Activated naive CD4-positive, alpha-beta T cell treated with Interleukin-2 at 50 U/mL for 16 hours (primary cell): ENCODE measurements around the gene CDC37.

ENCODE experiments used
- DNase-seq: peaks from one replicate; pipeline ENCODE4 v3.0.0-alpha.2; 2020

The CDC37 gene

DNA sequence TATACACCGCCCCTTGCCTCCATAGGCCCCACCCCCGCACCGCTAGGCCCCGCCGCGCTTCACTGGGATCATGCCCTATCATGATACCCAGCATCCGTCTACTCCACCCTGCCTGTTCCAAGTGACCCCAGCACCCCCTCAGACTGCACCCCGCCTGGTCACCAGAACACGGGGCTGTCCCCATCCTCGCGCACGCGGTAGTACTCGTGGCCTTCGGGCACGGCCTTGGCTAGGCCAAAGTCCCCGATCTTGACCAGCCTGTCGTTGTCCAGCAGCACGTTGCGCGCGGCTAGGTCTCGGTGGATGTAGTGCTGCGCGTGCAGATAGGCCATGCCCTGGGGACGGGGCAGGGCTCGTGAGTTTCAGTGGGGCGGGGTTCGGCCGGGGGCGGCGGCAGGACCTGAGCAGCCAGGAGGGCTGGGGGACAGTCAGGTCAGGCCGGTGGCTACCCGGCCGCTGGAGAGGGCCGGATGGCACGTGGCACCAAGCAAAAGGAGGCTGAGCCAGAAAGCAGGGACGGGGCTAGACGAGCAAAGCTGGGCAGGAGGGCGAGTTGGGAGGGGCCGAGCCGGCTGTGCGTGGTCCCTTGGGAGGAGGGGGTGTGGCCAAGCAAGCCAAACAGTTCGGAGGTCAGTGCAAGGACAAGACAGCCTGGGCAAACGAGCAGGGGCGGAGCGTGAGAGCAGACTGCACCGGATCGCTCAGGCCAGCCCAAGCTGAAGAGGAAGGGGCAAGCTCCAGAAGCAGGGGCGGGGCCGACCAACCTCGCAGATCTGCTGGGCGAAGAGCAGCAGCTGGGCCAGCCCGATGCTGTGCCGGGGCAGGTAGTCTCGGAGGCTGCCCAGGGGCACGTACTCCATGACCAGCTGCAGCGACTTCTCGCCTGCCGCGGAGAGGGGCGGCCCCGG is 50.3 kb downstream of the CDC37 start:
- DNase-seq, result no peak

DNA sequence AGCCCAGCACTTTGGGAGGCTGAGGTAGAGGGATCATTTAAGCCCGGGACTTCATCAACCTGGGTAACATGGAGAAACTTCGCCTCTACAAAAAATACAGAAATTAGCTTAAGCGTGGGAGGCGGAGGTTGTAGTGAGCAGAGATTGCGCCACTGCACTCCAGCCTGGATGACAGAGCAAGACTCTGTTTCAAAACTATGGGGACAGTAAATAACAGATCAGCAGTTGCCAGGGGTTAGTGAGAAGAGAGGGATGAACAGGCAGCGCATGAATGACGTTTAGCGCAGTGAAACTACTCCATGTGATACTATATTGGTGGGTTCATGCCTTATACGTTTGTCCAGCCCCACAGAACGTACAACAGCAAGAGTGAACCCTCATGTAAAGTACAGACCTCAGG is 56.8 kb downstream of the CDC37 start:
- DNase-seq, result no peak

GRCh38 chr19:10344780-10345179 is 58.6 kb downstream of the CDC37 start:
- DNase-seq, result no peak

- DNase-seq, result no peak
Measured at GRCh38 chr19:10343495-10343894, 59.8 kb downstream of the CDC37 start.
